GM12891 (cell line): Measurements from ENCODE around the gene DYSF.

Experiments used
- POLR2A ChIP-seq: IDR thresholded peaks from 2 replicates; pipeline ENCODE4 v1.6.1; 2011; ENCODE audit warnings: low read depth, low read length, control low read depth
- POLR2AphosphoS5 ChIP-seq: IDR thresholded peaks from 2 replicates; pipeline ENCODE4 v1.6.1; 2011; ENCODE audit warnings: low read depth, low read length, control low read depth
- TAF1 ChIP-seq: IDR thresholded peaks from 2 replicates; pipeline ENCODE4 v1.6.1; 2011; ENCODE audit warnings: low read depth, low read length, control low read depth

DNA sequence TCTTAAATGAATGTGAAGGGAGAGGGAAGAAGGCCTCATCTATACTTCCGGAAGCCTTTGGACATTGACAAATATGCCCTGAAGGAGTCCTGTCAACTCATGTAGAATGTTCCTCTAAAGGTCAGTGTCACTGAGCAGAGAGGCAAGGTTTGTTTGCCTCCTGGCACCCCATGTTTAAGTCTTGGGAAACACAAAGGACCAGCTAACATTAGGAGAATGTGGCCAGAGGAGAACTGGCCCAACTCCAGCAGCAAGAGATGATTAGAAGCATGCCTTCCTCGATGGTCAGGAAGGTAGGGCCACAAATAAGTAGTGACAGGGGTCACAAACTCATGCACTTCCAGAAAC, 5.7 kb downstream of the DYSF start:
- TF ChIP-seq POLR2AphosphoS5 (no peak), POLR2A (no peak), TAF1 (no peak)
